GM23338 (cell line): ENCODE results near the gene EYA2.

Experiments
- CREB1 ChIP-seq: fragments of 250-450 bp; sonication (Bioruptor Pico); IDR thresholded peaks from 2 replicates; pipeline ENCODE4 v1.5.0; 2020; ENCODE audit warnings: low read depth, mild to moderate bottlenecking, moderate library complexity
- EZH2 ChIP-seq: fragments of 200-600 bp; sonication (generic); IDR thresholded peaks from one replicate; pipeline ENCODE4 v1.8.0; 2017; ENCODE audit warnings: antibody characterized with exemption, mild to moderate bottlenecking, low read depth; ENCODE audit not compliant: unreplicated experiment
- EZH2phosphoT487 ChIP-seq: fragments of 200-600 bp; sonication (generic); IDR thresholded peaks from one replicate; pipeline ENCODE4 v1.8.1; 2018; ENCODE audit warnings: antibody characterized with exemption; ENCODE audit not compliant: unreplicated experiment
- JUNB ChIP-seq: IDR thresholded peaks from one replicate; pipeline ENCODE4 v1.6.1; 2016; ENCODE audit warnings: antibody characterized with exemption; ENCODE audit not compliant: unreplicated experiment
- NANOG ChIP-seq: IDR thresholded peaks from 2 replicates; pipeline ENCODE4 v1.6.1; 2016; ENCODE audit warnings: antibody characterized with exemption, borderline replicate concordance
- POLR2AphosphoS5 ChIP-seq: IDR thresholded peaks from 2 replicates; pipeline ENCODE4 v1.6.1; 2016; ENCODE audit warnings: antibody characterized with exemption, low read depth
- STAT1 ChIP-seq: IDR thresholded peaks from one replicate; pipeline ENCODE4 v1.6.1; 2016; ENCODE audit warnings: antibody characterized with exemption; ENCODE audit not compliant: unreplicated experiment
- ZNF114 ChIP-seq: fragments of 250-450 bp; sonication (Bioruptor Pico); IDR thresholded peaks from 2 replicates; pipeline ENCODE4 v1.5.0; 2020; ENCODE audit warnings: mild to moderate bottlenecking, moderate library complexity
- ZNF331 ChIP-seq: fragments of 250-450 bp; sonication (Bioruptor Pico); IDR thresholded peaks from 2 replicates; pipeline ENCODE4 v1.5.0; 2020; ENCODE audit warnings: low read depth, mild to moderate bottlenecking, moderate library complexity
- TF ChIP-seq, protein P1 (sequence below), 2 experiments: fragments of 200-600 bp in 1 of 2; sonication (generic) in 1 of 2; conservative IDR thresholded peaks; 2 replicates each; pipeline versions ENCODE4 v1.5.1 to v1.6.1; 2016 to 2017; ENCODE audit warnings: antibody characterized with exemption in 2 of 2, low read depth in 2 of 2, mild to moderate bottlenecking in 2 of 2, moderate library complexity in 1 of 2
- TF ChIP-seq, protein P2 (sequence below): IDR thresholded peaks from one replicate; pipeline ENCODE4 v1.6.1; 2018; ENCODE audit warnings: antibody characterized with exemption; ENCODE audit not compliant: unreplicated experiment
- TF ChIP-seq, protein P3 (sequence below): IDR thresholded peaks from 2 replicates; pipeline ENCODE4 v1.6.1; 2016; ENCODE audit warnings: antibody characterized with exemption

DNA sequence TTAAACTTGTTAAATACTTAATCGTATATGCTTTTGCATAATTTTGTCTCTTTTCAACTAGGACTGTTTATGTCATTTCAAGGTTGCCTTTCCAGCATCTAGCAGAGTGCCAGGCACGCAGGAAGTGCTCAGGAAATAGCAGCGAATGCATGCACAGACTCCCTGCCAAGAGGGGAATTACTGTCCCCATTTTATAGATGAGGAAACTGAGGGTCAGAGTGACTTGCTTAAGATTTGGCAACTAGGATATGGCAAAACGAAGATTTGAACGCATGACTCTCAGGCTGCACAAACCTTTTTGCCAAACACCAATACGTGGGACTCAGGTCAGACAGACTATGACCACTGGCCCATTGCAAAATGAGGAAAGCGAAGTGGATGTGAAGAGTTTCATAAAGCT is 22.5 kb downstream of the EYA2 start:
- TF ChIP-seq ZNF331 (CRISPR knock-in tag) = no peak
- TF ChIP-seq, protein P1, sequence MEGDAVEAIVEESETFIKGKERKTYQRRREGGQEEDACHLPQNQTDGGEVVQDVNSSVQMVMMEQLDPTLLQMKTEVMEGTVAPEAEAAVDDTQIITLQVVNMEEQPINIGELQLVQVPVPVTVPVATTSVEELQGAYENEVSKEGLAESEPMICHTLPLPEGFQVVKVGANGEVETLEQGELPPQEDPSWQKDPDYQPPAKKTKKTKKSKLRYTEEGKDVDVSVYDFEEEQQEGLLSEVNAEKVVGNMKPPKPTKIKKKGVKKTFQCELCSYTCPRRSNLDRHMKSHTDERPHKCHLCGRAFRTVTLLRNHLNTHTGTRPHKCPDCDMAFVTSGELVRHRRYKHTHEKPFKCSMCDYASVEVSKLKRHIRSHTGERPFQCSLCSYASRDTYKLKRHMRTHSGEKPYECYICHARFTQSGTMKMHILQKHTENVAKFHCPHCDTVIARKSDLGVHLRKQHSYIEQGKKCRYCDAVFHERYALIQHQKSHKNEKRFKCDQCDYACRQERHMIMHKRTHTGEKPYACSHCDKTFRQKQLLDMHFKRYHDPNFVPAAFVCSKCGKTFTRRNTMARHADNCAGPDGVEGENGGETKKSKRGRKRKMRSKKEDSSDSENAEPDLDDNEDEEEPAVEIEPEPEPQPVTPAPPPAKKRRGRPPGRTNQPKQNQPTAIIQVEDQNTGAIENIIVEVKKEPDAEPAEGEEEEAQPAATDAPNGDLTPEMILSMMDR (conservative IDR thresholded peaks at IDR 0.05; ENCODE audit: low read depth in 2 of 2) = no peak
- no peak for TF ChIP-seq EZH2
- TF ChIP-seq, protein P2, sequence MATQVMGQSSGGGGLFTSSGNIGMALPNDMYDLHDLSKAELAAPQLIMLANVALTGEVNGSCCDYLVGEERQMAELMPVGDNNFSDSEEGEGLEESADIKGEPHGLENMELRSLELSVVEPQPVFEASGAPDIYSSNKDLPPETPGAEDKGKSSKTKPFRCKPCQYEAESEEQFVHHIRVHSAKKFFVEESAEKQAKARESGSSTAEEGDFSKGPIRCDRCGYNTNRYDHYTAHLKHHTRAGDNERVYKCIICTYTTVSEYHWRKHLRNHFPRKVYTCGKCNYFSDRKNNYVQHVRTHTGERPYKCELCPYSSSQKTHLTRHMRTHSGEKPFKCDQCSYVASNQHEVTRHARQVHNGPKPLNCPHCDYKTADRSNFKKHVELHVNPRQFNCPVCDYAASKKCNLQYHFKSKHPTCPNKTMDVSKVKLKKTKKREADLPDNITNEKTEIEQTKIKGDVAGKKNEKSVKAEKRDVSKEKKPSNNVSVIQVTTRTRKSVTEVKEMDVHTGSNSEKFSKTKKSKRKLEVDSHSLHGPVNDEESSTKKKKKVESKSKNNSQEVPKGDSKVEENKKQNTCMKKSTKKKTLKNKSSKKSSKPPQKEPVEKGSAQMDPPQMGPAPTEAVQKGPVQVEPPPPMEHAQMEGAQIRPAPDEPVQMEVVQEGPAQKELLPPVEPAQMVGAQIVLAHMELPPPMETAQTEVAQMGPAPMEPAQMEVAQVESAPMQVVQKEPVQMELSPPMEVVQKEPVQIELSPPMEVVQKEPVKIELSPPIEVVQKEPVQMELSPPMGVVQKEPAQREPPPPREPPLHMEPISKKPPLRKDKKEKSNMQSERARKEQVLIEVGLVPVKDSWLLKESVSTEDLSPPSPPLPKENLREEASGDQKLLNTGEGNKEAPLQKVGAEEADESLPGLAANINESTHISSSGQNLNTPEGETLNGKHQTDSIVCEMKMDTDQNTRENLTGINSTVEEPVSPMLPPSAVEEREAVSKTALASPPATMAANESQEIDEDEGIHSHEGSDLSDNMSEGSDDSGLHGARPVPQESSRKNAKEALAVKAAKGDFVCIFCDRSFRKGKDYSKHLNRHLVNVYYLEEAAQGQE = no peak
- no peak for TF ChIP-seq ZNF114 (CRISPR knock-in tag)
- no peak for TF ChIP-seq POLR2AphosphoS5
- TF ChIP-seq, protein P3, sequence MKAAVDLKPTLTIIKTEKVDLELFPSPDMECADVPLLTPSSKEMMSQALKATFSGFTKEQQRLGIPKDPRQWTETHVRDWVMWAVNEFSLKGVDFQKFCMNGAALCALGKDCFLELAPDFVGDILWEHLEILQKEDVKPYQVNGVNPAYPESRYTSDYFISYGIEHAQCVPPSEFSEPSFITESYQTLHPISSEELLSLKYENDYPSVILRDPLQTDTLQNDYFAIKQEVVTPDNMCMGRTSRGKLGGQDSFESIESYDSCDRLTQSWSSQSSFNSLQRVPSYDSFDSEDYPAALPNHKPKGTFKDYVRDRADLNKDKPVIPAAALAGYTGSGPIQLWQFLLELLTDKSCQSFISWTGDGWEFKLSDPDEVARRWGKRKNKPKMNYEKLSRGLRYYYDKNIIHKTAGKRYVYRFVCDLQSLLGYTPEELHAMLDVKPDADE = no peak
- no peak for TF ChIP-seq CREB1 (CRISPR knock-in tag)
- no peak for TF ChIP-seq EZH2phosphoT487
- TF ChIP-seq JUNB = no peak
- no peak for TF ChIP-seq STAT1
- no peak for TF ChIP-seq NANOG
